HEK293 (cell line): ENCODE measurements around the gene PLEKHA1.

Source experiments
- CTCF ChIA-PET: fragments of 350-600 bp; formaldehyde crosslinking; extraction: SDS; loops from one replicate; lab custom pipeline; 2021; ENCODE audit warnings: antibody characterized with exemption; lab: Yijun Ruan, JAX
- POLR2A ChIA-PET: fragments of 300-600 bp; formaldehyde crosslinking; extraction: SDS; loops from one replicate; lab custom pipeline; 2020; ENCODE audit warnings: antibody characterized with exemption, inconsistent platforms; lab: Yijun Ruan, JAX
- H3K27ac ChIP-seq: fragments of 200-500 bp; sonication (Bioruptor generic); 2 replicates; pipeline ENCODE4 v1.5.1; 2014; ENCODE audit warnings: low read depth, low read length, control low read depth, inconsistent platforms; ENCODE audit errors: extremely low read depth
- H3K36me3 ChIP-seq, 2 experiments: fragments of 200-500 bp in 1 of 2; sonication (Bioruptor generic) in 1 of 2; 1 replicate in 1 of 2; 2 replicates in 1 of 2; pipeline ENCODE4 v1.5.1; 2014 to 2017; ENCODE audit warnings: inconsistent platforms in 2 of 2, low read length in 2 of 2; ENCODE audit not compliant: control insufficient read depth in 2 of 2, insufficient read depth in 1 of 2
- H3K4me1 ChIP-seq: fragments of 200-500 bp; sonication (Bioruptor generic); 2 replicates; pipeline ENCODE4 v1.5.1; 2014; ENCODE audit warnings: mild to moderate bottlenecking, low read length, inconsistent platforms; ENCODE audit not compliant: control insufficient read depth, insufficient read depth
- H3K4me3 ChIP-seq: 2 replicates; pipeline ENCODE4 v1.5.1; 2011; ENCODE audit warnings: low read depth, mild to moderate bottlenecking, control low read depth, low read length, moderate library complexity
- H3K9me3 ChIP-seq: fragments of 200-500 bp; sonication (Bioruptor generic); 2 replicates; pipeline ENCODE4 v1.5.1; 2014; ENCODE audit warnings: low read depth, low read length, inconsistent platforms; ENCODE audit not compliant: control insufficient read depth, insufficient read depth
- GLI2 ChIP-seq: fragments of 450-650 bp; formaldehyde crosslinking; IDR thresholded peaks from 2 replicates; pipeline ENCODE4; 2017; ENCODE audit warnings: missing biosample characterization, missing genetic modification characterization, low read depth, borderline replicate concordance
- MEIS1 ChIP-seq: sonication (generic); formaldehyde crosslinking; IDR thresholded peaks from 2 replicates; pipeline ENCODE4 v1.8.1; 2022; ENCODE audit warnings: missing genetic modification reagents, mild to moderate bottlenecking, borderline replicate concordance
- SETDB1 ChIP-seq: IDR thresholded peaks from one replicate; pipeline ENCODE4 v1.6.1; 2017; ENCODE audit warnings: mild to moderate bottlenecking, low read length, moderate library complexity, mixed read lengths; ENCODE audit not compliant: insufficient read length
- ZNF146 ChIP-seq: fragments of 450-650 bp; formaldehyde crosslinking; IDR thresholded peaks from 2 replicates; pipeline ENCODE4 v1.5.1; 2016; ENCODE audit warnings: missing biosample characterization, missing genetic modification characterization
- ZNF157 ChIP-seq: fragments of 450-650 bp; formaldehyde crosslinking; IDR thresholded peaks from 2 replicates; pipeline ENCODE4 v1.5.1; 2016; ENCODE audit warnings: missing biosample characterization, missing genetic modification characterization
- ZNF169 ChIP-seq: fragments of 450-650 bp; formaldehyde crosslinking; IDR thresholded peaks from 2 replicates; pipeline ENCODE4 v1.5.1; 2016; ENCODE audit warnings: missing biosample characterization, missing genetic modification characterization
- ZNF184 ChIP-seq: fragments of 450-650 bp; IDR thresholded peaks from 2 replicates; pipeline ENCODE4 v1.5.1; 2018; ENCODE audit warnings: missing biosample characterization, mild to moderate bottlenecking, missing genetic modification characterization
- ZNF2 ChIP-seq: fragments of 450-650 bp; formaldehyde crosslinking; IDR thresholded peaks from 2 replicates; pipeline ENCODE4 v1.5.1; 2016; ENCODE audit warnings: missing biosample characterization, missing genetic modification characterization
- ZNF221 ChIP-seq: fragments of 450-650 bp; formaldehyde crosslinking; IDR thresholded peaks from 2 replicates; pipeline ENCODE4 v1.5.1; 2017; ENCODE audit warnings: missing biosample characterization, missing genetic modification characterization, borderline replicate concordance
- ZNF239 ChIP-seq: fragments of 450-650 bp; formaldehyde crosslinking; IDR thresholded peaks from 2 replicates; pipeline ENCODE4 v1.5.1; 2016; ENCODE audit warnings: missing biosample characterization, missing genetic modification characterization
- ZNF292 ChIP-seq: fragments of 450-650 bp; formaldehyde crosslinking; IDR thresholded peaks from 2 replicates; pipeline ENCODE4 v1.5.1; 2016; ENCODE audit warnings: low read depth, missing biosample characterization, missing genetic modification characterization, borderline replicate concordance
- ZNF514 ChIP-seq: fragments of 450-650 bp; formaldehyde crosslinking; IDR thresholded peaks from 2 replicates; pipeline ENCODE4 v1.5.1; 2016; ENCODE audit warnings: missing biosample characterization, missing genetic modification characterization
- ZNF548 ChIP-seq: fragments of 450-650 bp; formaldehyde crosslinking; IDR thresholded peaks from 2 replicates; pipeline ENCODE4 v1.5.1; 2016; ENCODE audit warnings: missing biosample characterization, missing genetic modification characterization
- ZNF549 ChIP-seq: fragments of 450-650 bp; IDR thresholded peaks from 2 replicates; pipeline ENCODE4 v1.5.1; 2018; ENCODE audit warnings: missing biosample characterization, missing genetic modification characterization, mild to moderate bottlenecking, inconsistent platforms, moderate library complexity
- ZNF626 ChIP-seq: fragments of 450-650 bp; sonication (Bioruptor Pico); formaldehyde crosslinking; IDR thresholded peaks from 2 replicates; pipeline ENCODE4 v1.5.1; 2018; ENCODE audit warnings: missing biosample characterization, missing genetic modification characterization, inconsistent platforms
- ZNF707 ChIP-seq: fragments of 450-650 bp; formaldehyde crosslinking; IDR thresholded peaks from 2 replicates; pipeline ENCODE4 v1.5.1; 2016; ENCODE audit warnings: missing biosample characterization, missing genetic modification characterization
- ZNF785 ChIP-seq: fragments of 450-650 bp; formaldehyde crosslinking; IDR thresholded peaks from 2 replicates; pipeline ENCODE4 v1.5.1; 2016; ENCODE audit warnings: missing biosample characterization, missing genetic modification characterization
- ZSCAN18 ChIP-seq: fragments of 450-650 bp; formaldehyde crosslinking; IDR thresholded peaks from 2 replicates; pipeline ENCODE4 v1.5.1; 2016; ENCODE audit warnings: missing biosample characterization, missing genetic modification characterization
- TF ChIP-seq, protein P1 (sequence below): fragments of 450-650 bp; formaldehyde crosslinking; IDR thresholded peaks from 2 replicates; pipeline ENCODE4; 2016; ENCODE audit warnings: missing biosample characterization, missing genetic modification characterization
- TF ChIP-seq, protein P2 (sequence below): fragments of 450-650 bp; formaldehyde crosslinking; IDR thresholded peaks from 2 replicates; pipeline ENCODE4 v1.5.1; 2016; ENCODE audit warnings: missing biosample characterization, missing genetic modification characterization

PLEKHA1 gene

DNA sequence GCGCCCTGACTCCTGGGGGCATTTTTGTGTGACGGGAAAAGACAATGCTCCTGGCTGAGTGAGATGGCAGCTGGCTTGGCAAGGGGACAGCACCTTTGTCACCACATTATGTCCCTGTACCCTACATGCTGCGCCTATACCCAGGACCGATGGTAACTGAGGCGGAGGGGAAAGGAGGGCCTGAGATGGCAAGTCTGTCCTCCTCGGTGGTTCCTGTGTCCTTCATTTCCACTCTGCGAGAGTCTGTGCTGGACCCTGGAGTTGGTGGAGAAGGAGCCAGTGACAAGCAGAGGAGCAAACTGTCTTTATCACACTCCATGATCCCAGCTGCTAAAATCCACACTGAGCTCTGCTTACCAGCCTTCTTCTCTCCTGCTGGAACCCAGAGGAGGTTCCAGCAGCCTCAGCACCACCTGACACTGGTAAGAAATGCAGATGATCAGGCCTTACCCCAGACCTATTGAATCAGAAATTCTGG is 80.1 kb downstream of the PLEKHA1 start, which contains the start of gene ARMS2:
Gene ARMS2, plus strand, starts transcription at position 51 of the 478 bp plus-strand sequence. Its CDS starts 75 bp downstream, at position 126.
- Histone ChIP-seq H3K27ac (no peak within 1 kb of the TSS), H3K36me3 (no peaks in the 10 kb centered on the region), H3K4me1 (no peaks in the 10 kb centered on the region), H3K4me3 (no peak within 1 kb of the TSS), H3K9me3 (no peaks in the 10 kb centered on the region)
- TF ChIP-seq SETDB1 (no peak), ZNF184 (tag by site-specific recombination) (no peak), ZNF292 (tag by site-specific recombination) (no peak), ZNF157 (tag by site-specific recombination) (no peak), ZNF514 (tag by site-specific recombination) (no peak), ZNF626 (tag by site-specific recombination) (no peak)
- TF ChIP-seq, protein P1, sequence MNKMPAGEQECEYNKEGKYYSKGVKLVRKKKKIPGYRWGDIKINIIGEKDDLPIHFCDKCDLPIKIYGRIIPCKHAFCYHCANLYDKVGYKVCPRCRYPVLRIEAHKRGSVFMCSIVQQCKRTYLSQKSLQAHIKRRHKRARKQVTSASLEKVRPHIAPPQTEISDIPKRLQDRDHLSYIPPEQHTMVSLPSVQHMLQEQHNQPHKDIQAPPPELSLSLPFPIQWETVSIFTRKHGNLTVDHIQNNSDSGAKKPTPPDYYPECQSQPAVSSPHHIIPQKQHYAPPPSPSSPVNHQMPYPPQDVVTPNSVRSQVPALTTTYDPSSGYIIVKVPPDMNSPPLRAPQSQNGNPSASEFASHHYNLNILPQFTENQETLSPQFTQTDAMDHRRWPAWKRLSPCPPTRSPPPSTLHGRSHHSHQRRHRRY: no peak
- POLR2A ChIA-PET: no interaction called here
- CTCF ChIA-PET: interaction anchor here (0.8 kb wide), 1 partner anchor 20 kb away, joined by 4 read pairs; no protein-coding TSS in a partner anchor

DNA sequence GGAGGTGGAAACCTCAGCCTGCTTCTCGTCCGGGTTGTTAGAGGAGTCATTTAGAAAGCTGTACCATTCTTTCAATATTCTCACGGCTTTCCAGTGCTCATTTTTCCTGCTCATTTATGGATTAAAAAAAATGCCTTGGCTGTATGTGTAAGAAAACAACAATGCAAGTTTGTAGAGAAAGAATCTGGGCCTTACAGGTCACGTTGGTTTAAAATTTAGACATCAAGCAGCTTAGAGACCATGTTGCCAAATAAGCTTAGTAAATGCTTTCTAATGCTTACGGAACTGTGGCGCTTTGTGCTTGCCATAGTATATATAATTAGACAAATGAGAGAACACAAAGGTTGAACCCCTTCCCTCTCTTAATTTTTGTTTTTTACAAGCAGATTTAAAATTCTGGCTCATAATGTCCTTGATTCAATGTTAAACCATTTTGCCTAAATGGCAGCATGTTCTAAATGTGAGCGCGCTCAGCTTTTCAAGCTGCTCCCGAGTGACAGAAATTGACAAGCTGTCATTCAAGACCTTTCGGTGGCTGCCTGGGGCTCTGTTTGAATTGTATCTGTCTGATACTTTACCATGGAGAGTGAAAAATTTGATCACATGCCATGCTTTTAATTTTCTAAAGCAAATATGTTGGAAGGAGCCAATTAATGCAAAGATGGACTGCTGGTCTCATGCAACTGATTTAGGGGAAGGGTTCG is 81.0 kb downstream of the PLEKHA1 start:
- no peaks in the 10 kb centered on the region for H3K9me3 ChIP-seq
- H3K27ac ChIP-seq: no peak overlapping the region
- no peak overlapping the region for H3K4me3 ChIP-seq
- no peak for TF ChIP-seq MEIS1 (CRISPR knock-in tag)
- no peak for TF ChIP-seq ZNF146
- TF ChIP-seq ZNF169 (tag by site-specific recombination): no peak
- TF ChIP-seq ZNF221 (tag by site-specific recombination): no peak
- TF ChIP-seq ZNF785 (tag by site-specific recombination): no peak
- TF ChIP-seq ZNF514 (tag by site-specific recombination): no peak
- no peak for TF ChIP-seq ZNF2 (tag by site-specific recombination)
- TF ChIP-seq GLI2 (tag by site-specific recombination): no peak
- no peak for TF ChIP-seq ZNF707 (tag by site-specific recombination)
- TF ChIP-seq ZNF239: no peak
- no peak for TF ChIP-seq ZNF549 (tag by site-specific recombination)
- TF ChIP-seq, protein P2, sequence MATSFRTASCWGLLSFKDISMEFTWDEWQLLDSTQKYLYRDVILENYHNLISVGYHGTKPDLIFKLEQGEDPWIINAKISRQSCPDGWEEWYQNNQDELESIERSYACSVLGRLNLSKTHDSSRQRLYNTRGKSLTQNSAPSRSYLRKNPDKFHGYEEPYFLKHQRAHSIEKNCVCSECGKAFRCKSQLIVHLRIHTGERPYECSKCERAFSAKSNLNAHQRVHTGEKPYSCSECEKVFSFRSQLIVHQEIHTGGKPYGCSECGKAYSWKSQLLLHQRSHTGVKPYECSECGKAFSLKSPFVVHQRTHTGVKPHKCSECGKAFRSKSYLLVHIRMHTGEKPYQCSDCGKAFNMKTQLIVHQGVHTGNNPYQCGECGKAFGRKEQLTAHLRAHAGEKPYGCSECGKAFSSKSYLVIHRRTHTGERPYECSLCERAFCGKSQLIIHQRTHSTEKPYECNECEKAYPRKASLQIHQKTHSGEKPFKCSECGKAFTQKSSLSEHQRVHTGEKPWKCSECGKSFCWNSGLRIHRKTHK: no peak
- no peak for TF ChIP-seq SETDB1
- TF ChIP-seq ZNF548: no peak
- no peak for TF ChIP-seq ZSCAN18 (tag by site-specific recombination)
- H3K36me3 ChIP-seq: no peaks in the 10 kb centered on the region
- no peaks in the 10 kb centered on the region for H3K4me1 ChIP-seq
- CTCF ChIA-PET: interaction anchor here (1.6 kb wide), 1 partner anchor 110 kb away, joined by 7 read pairs; no protein-coding TSS in a partner anchor
- POLR2A ChIA-PET: no interaction called here
